NCI-H2107 (cell line): ENCODE data around the gene PHPT1.
"Not testable (repeated sequence)": the region's sequence is repeated elsewhere in the genome, so short reads cannot be mapped to it uniquely, and the experiment has no call there.

Source experiments
- DNase-seq: peaks from one replicate; lab custom pipeline; 2025; lab: John Stamatoyannopoulos, UW

PHPT1 gene

DNA sequence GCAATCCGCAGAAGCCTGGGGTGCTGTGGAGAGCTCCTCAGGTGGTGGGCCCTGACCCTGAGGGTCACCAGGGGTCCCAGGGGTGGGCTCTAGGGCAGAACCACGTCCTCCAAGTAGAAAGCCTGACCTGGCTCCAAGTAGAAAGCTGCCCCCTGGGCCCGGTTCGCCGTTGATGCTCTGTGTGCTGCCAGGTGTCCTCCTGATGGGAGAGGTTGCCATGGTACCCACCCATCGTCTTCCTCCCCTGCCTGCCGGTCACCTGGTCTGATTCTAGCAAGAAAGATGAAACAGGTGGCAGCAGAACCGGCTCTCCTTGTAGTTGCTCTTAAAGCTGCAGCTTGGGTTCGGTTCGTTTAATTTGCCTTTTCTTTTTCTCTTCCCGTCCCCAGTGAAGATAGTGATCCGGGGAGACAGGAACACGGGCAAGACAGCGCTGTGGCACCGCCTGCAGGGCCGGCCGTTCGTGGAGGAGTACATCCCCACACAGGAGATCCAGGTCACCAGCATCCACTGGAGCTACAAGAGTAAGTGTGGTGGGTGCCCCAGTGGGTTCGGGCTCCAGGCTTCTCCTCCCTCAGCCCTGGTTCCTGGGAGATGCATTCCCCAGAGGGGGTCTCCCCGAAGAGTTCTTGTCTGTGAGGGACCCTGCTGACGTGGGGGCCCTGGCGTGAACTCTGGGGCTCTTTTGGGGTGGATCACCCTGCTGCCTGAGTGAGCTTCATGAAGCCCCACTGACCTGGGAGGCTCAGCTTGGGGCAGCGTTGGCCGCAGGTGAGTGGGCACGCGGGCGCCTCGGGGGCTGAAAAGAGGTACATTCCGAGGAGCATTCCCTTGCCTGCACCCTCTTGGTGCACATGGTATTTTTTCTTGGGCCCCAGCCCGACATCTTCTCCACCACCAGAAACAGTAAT lies 25.8 kb upstream of the PHPT1 start:
- DNase-seq: no peak

GRCh38 chr9:136824496-136825225 lies 24.5 kb upstream of the PHPT1 start:
- no peak for DNase-seq

DNA sequence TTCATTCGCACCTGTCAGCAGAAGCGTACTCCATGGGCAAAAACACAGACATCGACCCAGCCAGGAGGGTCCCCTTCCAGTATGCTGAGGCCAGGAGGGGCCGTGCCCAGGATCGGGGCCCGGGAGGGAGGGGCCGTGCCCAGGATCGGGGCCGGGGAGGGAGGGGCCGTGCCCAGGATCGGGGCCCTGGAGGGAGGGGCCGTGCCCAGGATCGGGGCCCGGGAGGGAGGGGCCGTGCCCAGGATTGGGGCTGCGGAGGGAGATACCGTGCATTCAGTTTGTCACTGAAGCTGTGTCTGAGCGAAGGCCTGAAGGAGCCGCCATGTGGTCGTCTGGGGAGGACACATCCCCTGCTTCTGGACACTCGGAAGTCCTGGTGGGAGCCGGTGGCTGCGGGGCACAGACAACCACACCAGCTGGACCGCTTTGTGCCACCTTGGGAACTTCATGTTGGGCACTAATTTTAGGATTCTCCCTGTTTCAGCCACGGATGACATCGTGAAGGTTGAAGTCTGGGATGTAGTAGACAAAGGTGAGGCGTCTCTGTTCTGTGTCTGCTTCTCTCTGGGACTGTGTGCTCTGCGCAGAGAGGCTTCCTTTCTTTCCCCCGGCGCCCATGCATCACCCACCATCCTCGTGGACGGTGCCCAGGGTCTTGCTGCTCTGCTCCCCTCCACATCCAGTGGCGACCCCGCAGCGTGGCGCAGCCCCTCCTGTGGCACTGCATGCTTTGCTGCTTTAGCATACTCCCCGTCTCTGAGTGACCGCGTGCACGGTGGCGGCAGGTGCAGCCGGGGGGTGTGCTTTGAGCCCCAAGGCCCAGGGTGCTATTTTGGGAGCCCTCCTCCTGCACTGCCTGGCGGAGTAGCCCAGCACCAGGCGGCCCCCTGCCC lies 23.7 kb upstream of the PHPT1 start:
- no peak for DNase-seq

- DNase-seq: no peak
These were observed 23.0 kb upstream of the PHPT1 start for GRCh38 chr9:136826188-136826541.

DNA sequence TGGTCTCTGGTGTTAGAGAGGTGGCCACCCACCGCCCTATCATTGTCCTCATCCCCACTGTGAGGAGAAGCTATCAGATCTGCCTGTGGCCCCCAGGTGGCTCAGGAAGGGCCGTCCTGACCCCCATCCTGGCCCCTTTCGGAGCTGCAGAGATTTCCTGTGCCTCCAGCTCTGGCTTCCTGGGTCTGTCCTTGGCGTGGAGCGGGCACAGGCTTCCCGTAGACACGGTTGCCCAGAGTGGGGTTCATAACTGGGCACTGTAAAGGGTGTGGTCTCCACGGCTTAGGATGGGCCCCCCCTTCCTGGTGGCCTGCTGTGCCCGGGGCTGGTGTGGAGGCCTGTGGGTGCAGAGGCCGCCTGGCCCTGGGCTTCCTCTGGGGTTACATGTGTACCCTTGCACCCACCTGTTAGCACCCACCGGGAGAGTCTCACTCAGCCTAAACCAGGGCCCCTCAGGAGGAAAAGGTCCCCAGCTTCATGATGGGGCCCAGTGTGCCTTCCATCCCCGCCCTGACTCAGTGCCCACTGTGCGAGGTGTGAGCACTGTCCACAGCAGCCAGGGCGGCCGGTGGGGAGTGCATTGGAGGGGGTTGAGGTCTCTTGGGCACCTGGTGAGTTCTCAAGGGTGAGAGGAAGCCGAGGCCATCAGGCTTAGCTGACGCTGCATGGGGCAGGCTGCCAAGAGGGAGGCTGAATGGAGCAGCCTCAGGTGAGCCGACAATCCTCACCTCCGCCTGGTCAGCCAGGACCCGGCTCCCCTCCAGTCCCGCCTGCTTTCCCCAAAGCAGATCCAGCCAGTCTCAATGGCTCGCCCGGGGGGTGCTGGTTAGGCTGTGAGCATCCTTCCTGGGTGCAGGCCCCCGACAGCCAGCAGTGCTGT lies 22.3 kb upstream of the PHPT1 start:
- DNase-seq: no peak

- no peak for DNase-seq
These were observed 21.3 kb upstream of the PHPT1 start for GRCh38 chr9:136827794-136828473.

GRCh38 chr9:136828474-136829140 lies 20.6 kb upstream of the PHPT1 start:
- DNase-seq: no peak

GRCh38 chr9:136829412-136829811 lies 19.8 kb upstream of the PHPT1 start:
- no peak for DNase-seq

GRCh38 chr9:136829981-136830885 lies 19.0 kb upstream of the PHPT1 start:
- no peak for DNase-seq

GRCh38 chr9:136831002-136831719 lies 18.0 kb upstream of the PHPT1 start:
- DNase-seq: no peak

- no peak for DNase-seq
These were observed 17.5 kb upstream of the PHPT1 start for GRCh38 chr9:136831720-136832104.

GRCh38 chr9:136832581-136832980 lies 16.6 kb upstream of the PHPT1 start:
- DNase-seq: no peak

- not testable (repeated sequence) for DNase-seq
These were observed 15.7 kb upstream of the PHPT1 start for GRCh38 chr9:136833381-136834048.

DNA sequence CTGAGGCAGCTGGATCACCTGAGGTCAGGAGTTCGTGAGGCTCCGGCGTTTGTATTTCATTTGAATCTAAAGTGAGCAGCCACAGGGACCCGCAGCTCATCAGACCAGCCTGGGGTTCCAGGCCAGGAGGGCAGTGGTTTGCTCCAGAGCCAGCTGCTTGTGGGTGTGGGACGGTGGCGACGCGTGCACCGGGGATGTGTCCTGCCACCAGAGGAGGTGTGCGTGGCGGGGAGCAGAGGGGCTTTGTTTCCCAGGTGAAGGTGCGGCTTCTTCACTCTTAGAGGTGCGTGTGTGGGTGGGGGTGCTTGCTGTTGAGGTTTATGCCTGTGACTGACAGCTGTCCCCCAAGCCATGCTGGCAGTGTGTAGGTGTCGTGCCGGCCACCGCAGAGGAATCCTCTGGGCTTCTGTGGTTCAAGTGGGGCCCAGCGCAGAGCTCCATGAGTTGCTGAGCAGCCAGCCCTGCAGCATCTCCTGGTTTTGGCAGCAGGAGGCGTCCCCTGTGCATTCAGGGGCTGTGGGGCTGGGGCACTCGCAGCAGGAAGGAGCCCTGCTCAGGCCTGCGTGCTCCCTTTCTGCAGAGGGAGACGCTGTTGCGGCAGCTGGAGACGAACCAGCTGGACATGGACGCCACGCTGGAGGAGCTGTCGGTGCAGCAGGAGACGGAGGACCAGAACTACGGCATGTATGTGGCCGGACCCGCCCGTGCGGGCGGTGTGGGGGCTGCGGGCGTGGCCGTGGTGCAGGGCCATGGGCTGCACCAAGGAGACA lies 13.9 kb upstream of the PHPT1 start:
- no peak for DNase-seq

DNA sequence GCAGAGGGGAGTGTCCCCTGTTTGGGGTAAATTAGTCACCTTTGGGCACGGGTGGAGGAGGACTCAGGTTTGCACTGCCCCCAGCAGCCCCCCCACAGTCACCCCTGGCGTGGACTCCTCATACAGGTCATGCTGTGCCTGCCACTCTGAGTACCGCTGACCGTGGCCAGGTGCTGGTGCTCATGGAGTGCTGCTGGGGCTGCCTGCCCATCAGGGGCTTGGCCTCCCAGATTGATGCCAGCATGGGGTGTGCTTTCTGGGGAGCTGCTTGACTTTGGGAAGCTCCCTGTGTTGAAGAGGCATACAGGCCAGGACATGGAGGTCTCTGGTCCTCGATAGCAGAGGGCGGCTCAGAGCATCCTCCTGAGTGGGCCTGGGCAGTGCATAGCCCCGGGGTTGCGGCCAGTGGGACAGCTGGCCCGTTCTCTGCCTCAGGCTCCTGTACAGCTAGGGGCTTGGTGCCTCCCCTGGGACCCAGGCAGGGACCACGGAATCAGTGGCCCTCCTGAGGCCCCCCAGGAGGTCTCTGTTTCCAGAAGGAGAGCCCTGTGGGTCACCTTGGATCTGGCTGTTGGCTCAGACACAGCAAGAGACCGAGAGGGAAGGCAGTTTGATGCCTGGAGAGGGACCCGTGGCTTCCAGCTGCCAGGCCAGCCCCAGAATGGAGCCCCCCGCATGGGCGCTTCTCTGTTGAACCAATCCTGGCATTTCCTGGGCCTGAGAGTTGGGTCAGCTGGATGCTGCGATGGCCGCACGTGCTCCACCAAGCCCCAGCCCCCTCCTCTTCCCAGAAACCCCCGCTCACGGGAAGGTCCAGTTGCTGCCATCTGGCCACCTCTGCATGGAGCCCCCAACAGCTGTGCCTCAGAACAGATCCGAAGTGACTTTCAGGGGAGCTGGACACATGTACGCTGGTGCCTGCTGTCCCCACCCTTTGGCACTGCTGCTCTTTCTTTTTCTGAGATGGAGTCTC lies 13.0 kb upstream of the PHPT1 start:
- no peak for DNase-seq
